K562 (cell line): ENCODE results near the gene PEPD.

Source experiments
- L3MBTL2 ChIP-seq: fragments of 450-650 bp; IDR thresholded peaks from 2 replicates; pipeline ENCODE4 v1.6.1; 2016; ENCODE audit warnings: mild to moderate bottlenecking, moderate library complexity
- ZNF696 ChIP-seq: fragments of 250-450 bp; sonication (Bioruptor Pico); conservative IDR thresholded peaks from 2 replicates; pipeline ENCODE4 v1.4.0; 2020; ENCODE audit warnings: mild to moderate bottlenecking, moderate library complexity

- no peak for TF ChIP-seq ZNF696 (CRISPR knock-in tag)
- no peak for TF ChIP-seq L3MBTL2
Observed at GRCh38 chr19:33505148-33505547, 16.4 kb downstream of the PEPD start.
